Progenitor cell of endocrine pancreas (in vitro differentiated cells): ENCODE data around the gene C7. TPM values are rescaled to one million over a fixed set of nuclear protein-coding genes. Genes with fewer than 3 reads are reported as not detected.

Source experiments
- DNase-seq: peaks from one replicate; pipeline ENCODE4 v3.0.0; 2021; ENCODE audit warnings: low spot score; ENCODE audit not compliant: unreplicated experiment
- H3K27ac Mint-ChIP-seq: 2 replicates; pipeline ENCODE4 v1.8.0; 2021; ENCODE audit warnings: mild to moderate bottlenecking, moderate library complexity, mixed read lengths
- H3K27me3 Mint-ChIP-seq: 2 replicates; pipeline ENCODE4 v1.8.0; 2021; ENCODE audit warnings: mixed read lengths
- H3K36me3 Mint-ChIP-seq: 2 replicates; pipeline ENCODE4 v1.8.0; 2022; ENCODE audit warnings: mixed read lengths; ENCODE audit not compliant: insufficient read depth
- H3K4me1 Mint-ChIP-seq: 2 replicates; pipeline ENCODE4 v1.8.0; 2021; ENCODE audit warnings: low read depth, mixed read lengths
- H3K4me3 Mint-ChIP-seq: 2 replicates; pipeline ENCODE4 v1.8.0; 2021; ENCODE audit warnings: low read depth, mild to moderate bottlenecking, moderate library complexity, mixed read lengths
- H3K9me3 Mint-ChIP-seq: 2 replicates; pipeline ENCODE4 v1.8.0; 2021; ENCODE audit warnings: low read depth, mixed read lengths
- total RNA-seq: library from RNA; stranded (reverse); gene quantifications from 2 replicates; pipeline ENCODE4 v1.2.1, GENCODE V29; 2021
- TF ChIP-seq, protein P1 (sequence below): fragments of 200-600 bp; sonication (generic); IDR thresholded peaks from one replicate; pipeline ENCODE4 v1.5.0; 2021; ENCODE audit warnings: antibody characterized with exemption, mild to moderate bottlenecking; ENCODE audit not compliant: unreplicated experiment

Gene C7
- total RNA-seq, 1 donor from 2014 or later, result 5.7 TPM

- H3K27ac Mint-ChIP-seq, result no peak overlapping the region
- H3K9me3 Mint-ChIP-seq, result peaks cover 6% of the 10 kb centered on the region
- no peak overlapping the region for H3K4me3 Mint-ChIP-seq
- H3K4me1 Mint-ChIP-seq, result peaks cover 7% of the 10 kb centered on the region
- H3K27me3 Mint-ChIP-seq, result peaks cover 3% of the 10 kb centered on the region
- H3K36me3 Mint-ChIP-seq, result no peaks in the 10 kb centered on the region
- TF ChIP-seq, protein P1, sequence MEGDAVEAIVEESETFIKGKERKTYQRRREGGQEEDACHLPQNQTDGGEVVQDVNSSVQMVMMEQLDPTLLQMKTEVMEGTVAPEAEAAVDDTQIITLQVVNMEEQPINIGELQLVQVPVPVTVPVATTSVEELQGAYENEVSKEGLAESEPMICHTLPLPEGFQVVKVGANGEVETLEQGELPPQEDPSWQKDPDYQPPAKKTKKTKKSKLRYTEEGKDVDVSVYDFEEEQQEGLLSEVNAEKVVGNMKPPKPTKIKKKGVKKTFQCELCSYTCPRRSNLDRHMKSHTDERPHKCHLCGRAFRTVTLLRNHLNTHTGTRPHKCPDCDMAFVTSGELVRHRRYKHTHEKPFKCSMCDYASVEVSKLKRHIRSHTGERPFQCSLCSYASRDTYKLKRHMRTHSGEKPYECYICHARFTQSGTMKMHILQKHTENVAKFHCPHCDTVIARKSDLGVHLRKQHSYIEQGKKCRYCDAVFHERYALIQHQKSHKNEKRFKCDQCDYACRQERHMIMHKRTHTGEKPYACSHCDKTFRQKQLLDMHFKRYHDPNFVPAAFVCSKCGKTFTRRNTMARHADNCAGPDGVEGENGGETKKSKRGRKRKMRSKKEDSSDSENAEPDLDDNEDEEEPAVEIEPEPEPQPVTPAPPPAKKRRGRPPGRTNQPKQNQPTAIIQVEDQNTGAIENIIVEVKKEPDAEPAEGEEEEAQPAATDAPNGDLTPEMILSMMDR, result no peak
- no peak for DNase-seq
Measured at GRCh38 chr5:40985501-40985900, 76.2 kb downstream of the C7 start.

- Mint-ChIP-seq H3K4me3 (no peak overlapping the region), H3K27ac (no peak overlapping the region), H3K27me3 (no peaks in the 10 kb centered on the region), H3K36me3 (no peaks in the 10 kb centered on the region), H3K9me3 (peaks cover 4% of the 10 kb centered on the region), H3K4me1 (peaks cover 13% of the 10 kb centered on the region)
- TF ChIP-seq, protein P1, result no peak
- DNase-seq, result no peak
Measured at GRCh38 chr5:40986666-40987065, 77.4 kb downstream of the C7 start.

GRCh38 chr5:40987349-40987748, 78.1 kb downstream of the C7 start:
- Mint-ChIP-seq H3K4me1 (peaks cover 13% of the 10 kb centered on the region), H3K36me3 (no peaks in the 10 kb centered on the region), H3K27ac (no peak overlapping the region), H3K27me3 (no peaks in the 10 kb centered on the region), H3K9me3 (peaks cover 4% of the 10 kb centered on the region), H3K4me3 (no peak overlapping the region)
- no peak for DNase-seq
- TF ChIP-seq, protein P1, result no peak

DNA sequence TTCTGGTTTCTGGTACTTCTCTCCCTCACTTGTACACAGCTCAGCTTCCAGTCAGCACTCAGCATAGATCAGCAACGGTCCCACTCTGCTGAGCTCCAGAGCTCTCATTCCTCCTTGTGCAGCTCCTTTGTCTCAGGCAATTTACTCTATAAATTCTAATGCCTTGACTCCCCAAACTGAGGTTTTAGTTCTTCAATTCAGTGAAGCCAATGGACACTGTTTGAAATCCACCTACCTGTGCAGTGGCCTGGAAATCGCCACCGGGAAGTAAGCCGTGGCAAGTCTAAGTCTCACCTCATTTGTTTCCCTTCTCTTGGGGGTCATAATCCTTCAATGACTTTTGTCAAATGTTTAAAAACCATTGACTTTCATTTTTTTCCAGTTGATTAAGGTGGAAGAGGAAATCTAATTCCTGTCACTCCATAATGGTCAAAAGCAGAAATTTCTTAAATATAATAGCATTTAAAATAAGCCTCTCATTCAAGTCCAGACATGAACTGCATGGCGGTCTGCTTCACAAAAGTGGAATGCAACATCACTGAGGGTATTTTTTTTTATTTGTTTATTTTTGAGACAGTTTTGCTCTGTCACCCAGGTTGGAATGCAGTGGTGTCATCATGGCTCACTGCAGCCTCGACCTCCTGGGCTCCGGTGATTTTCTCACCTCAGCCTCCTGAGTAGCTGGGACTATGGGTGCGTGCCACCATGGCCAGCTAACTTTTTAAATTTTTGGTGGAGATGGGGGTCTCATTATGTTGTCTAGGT, 79.6 kb downstream of the C7 start:
- no peak overlapping the region for H3K4me3 Mint-ChIP-seq
- H3K27ac Mint-ChIP-seq, result no peak overlapping the region
- peaks cover 14% of the 10 kb centered on the region for H3K4me1 Mint-ChIP-seq

DNA sequence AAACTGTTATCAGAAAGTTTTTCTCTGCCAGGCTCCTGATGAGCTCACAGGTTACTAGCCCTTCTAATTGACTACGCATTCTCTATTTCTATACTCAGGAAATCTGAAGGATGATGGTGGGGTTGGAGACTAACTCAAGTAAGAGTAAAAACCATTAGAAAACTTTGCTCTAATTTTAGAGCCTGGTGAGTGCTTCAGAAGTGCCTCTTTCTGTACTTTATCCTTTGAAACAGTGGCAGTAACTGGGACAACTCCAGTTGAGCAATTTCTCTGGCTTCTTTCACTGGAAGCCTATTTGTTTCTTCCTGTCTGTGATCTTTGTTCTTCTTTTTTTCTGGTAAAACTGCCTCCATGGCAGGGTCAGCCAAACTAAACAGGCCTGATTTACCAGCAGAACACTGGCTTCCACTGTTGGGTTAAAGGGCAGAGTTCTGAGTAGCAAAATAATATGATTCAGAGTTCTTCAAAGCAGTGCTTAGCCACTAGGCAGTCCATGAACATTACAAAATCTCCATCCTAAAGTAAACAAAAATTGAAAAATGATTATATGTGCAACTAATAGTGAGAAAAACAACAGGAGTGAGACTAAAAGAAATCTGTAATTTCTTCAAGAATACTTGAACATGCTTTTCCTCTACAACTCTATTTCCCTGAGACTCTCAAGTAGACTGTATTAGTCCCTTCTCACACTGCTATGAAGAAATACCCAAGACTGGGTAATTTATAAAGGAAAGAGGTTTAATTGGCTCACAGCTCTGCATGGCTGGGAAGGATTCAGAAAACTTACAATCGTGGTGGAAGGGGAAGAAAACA, 82.1 kb downstream of the C7 start:
- TF ChIP-seq, protein P1, result no peak
- H3K36me3 Mint-ChIP-seq, result no peaks in the 10 kb centered on the region
- no peak overlapping the region for H3K27ac Mint-ChIP-seq
- no peak overlapping the region for H3K4me3 Mint-ChIP-seq
- peaks cover 10% of the 10 kb centered on the region for H3K4me1 Mint-ChIP-seq
- H3K27me3 Mint-ChIP-seq, result no peaks in the 10 kb centered on the region
- DNase-seq, result no peak
- H3K9me3 Mint-ChIP-seq, result peaks cover 6% of the 10 kb centered on the region

More for the DNA sequence above, 79.6 kb downstream of the C7 start:
- no peak for DNase-seq
- Mint-ChIP-seq H3K27me3 (no peaks in the 10 kb centered on the region), H3K9me3 (peaks cover 6% of the 10 kb centered on the region), H3K36me3 (no peaks in the 10 kb centered on the region)
- TF ChIP-seq, protein P1, result no peak
